Ovary (tissue), 9 donors: ENCODE data around the gene OAS3. TPM values are rescaled to one million over a fixed set of nuclear protein-coding genes. Genes with fewer than 3 reads are reported as not detected.

Experiments
- DNase-seq, 5 donors: peaks; one replicate each; pipeline ENCODE4 v3.0.0-alpha.2; 2019 to 2020
- H3K27ac ChIP-seq, 2 donors: fragments of 200-600 bp; one replicate each; pipeline versions ENCODE4 v1.5.1 to v1.8.0; 2019 to 2022
- H3K27me3 ChIP-seq: fragments of 200-600 bp; one replicate; pipeline ENCODE4 v1.8.0; 2022
- H3K36me3 ChIP-seq: fragments of 200-600 bp; sonication (generic); one replicate; pipeline ENCODE4 v1.5.1; 2019
- H3K4me1 ChIP-seq: one replicate; pipeline ENCODE4 v1.8.1; 2013; ENCODE audit warnings: mild to moderate bottlenecking, moderate library complexity; ENCODE audit not compliant: insufficient read depth
- H3K4me3 ChIP-seq: fragments of 200-600 bp; sonication (generic); one replicate; pipeline ENCODE4 v1.5.1; 2017
- H3K9me3 ChIP-seq, 2 donors: fragments of 200-600 bp in 1 of 2; sonication (generic) in 1 of 2; one replicate each; pipeline versions ENCODE4 v1.5.1 to v1.8.1; 2013 to 2019; ENCODE audit warnings: mild to moderate bottlenecking in 1 of 2, moderate library complexity in 1 of 2
- EP300 ChIP-seq: sonication (generic); formaldehyde crosslinking; IDR thresholded peaks from one replicate; pipeline ENCODE4 v1.6.1; 2017; ENCODE audit warnings: antibody characterized with exemption
- POLR2A ChIP-seq: fragments of 450-650 bp; IDR thresholded peaks from one replicate; pipeline ENCODE4 v1.6.1; 2017; ENCODE audit warnings: antibody characterized with exemption, mild to moderate bottlenecking, moderate library complexity
- WGBS, 3 donors: extraction: QIAGEN DNeasy Blood & Tissue Kit in 1 of 3; methylation state at CpG; one replicate each; pipeline versions ENCODE4 v1.1.5 to v1.1.7; 2013 to 2017; 5-methylcytosine and 5-hydroxymethylcytosine counted together
- intact Hi-C, 4 donors: fragments of 100-400 bp; cut with DNase I; formaldehyde crosslinking; loops; one replicate each; pipeline versions ENCODE4 v1.11.0 to v1.15.1; 2022 to 2023
- polyA plus RNA-seq, 2 donors: library from polyadenylated mRNA; stranded (reverse); fragments of 200-250 nt in 1 of 2; fragments of 350-450 nt in 1 of 2; fragmentation: Illumina TruSeq in 1 of 2; extraction: RNeasy Lipid Tissue Mini Kit (QIAGEN cat#74804) in 1 of 2; gene quantifications; one replicate each; pipeline ENCODE4 v1.2.3, GENCODE V29; 2013 to 2014
- total RNA-seq, 7 donors: library from RNA; depleted of rRNA in 2 of 7; stranded (reverse); fragments of >200 nt in 2 of 7; fragmentation: NEBNext Ultra II Directional in 3 of 7; extraction: Animal tissue kit (Norgen Biotek cat#: 25700) in 3 of 7; gene quantifications; one replicate each; pipeline versions ENCODE4 v1.1.0 to v1.2.4, GENCODE V29; 2016 to 2023
- TF ChIP-seq, protein P1 (sequence below), 3 donors: fragments of 450-650 bp in 2 of 3; fragments of 200-600 bp in 1 of 3; IDR thresholded peaks; one replicate each; pipeline versions ENCODE4 v1.5.1 to v1.8.0; 2016 to 2022; ENCODE audit warnings: antibody characterized with exemption in 3 of 3, mild to moderate bottlenecking in 1 of 3
- donor health status: DM: no; HTN: no; CAD: no; lungs with moderate emphysema.
- donor health status: DM: no; HTN: no; CAD: no.
- donor health status: Bipolar disorder and iron deficiency.
- donor health status: DM: yes; HTN: yes; CAD: no.
- donor health status: DM: no; HTN: no; CAD: no.
- donor health status: DM: yes; HTN: yes; CAD: no.

Gene OAS3
- total and polyA plus RNA-seq, 9 donors, result 2.3 to 26.2 (median 7.9) TPM

DNA sequence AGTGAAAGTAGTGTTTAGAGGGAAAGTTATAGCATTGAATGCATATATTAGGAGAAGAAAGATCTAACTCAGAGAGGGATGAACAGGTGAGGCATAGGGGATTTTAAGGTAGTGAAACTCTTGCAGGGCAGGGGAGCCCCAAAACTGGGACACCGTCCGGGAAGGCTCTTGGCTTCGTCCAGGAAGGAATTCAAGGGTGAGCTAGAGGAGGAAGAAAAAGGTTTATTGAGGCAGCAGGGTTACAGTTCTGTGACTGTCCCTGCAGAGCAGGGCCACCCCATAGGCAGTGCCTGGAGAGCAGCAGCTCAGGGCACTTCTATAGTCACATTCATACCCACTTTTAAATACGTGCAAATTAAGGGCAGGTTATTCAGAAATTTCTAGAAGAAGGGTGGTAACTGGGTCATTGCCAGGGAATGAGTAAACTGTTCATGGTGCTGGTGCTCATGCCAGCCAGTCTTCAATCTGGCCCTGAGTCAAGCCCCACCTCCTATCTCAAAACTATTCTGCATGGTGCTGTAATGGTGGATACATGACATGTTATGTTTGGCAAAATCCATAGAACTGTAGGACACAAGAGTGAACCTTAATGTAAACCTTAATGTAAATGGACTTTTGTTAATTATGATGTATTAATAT, 32.7 kb upstream of the OAS3 start:
- no peaks in the 10 kb centered on the region for H3K36me3 ChIP-seq
- H3K9me3 ChIP-seq, result no peaks in the 10 kb centered on the region
- no peak for TF ChIP-seq EP300
- TF ChIP-seq, protein P1, sequence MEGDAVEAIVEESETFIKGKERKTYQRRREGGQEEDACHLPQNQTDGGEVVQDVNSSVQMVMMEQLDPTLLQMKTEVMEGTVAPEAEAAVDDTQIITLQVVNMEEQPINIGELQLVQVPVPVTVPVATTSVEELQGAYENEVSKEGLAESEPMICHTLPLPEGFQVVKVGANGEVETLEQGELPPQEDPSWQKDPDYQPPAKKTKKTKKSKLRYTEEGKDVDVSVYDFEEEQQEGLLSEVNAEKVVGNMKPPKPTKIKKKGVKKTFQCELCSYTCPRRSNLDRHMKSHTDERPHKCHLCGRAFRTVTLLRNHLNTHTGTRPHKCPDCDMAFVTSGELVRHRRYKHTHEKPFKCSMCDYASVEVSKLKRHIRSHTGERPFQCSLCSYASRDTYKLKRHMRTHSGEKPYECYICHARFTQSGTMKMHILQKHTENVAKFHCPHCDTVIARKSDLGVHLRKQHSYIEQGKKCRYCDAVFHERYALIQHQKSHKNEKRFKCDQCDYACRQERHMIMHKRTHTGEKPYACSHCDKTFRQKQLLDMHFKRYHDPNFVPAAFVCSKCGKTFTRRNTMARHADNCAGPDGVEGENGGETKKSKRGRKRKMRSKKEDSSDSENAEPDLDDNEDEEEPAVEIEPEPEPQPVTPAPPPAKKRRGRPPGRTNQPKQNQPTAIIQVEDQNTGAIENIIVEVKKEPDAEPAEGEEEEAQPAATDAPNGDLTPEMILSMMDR (IDR thresholded peaks at IDR 0.05), result no peak
- TF ChIP-seq POLR2A, result no peak
- intact Hi-C loops, result no loop called here
- DNase-seq, result no peak
- WGBS, 3 donors, result 89 to 91% (median 90%) methylated on average over 4 of the region's 4 CpGs
- peaks cover 4% of the 10 kb centered on the region for H3K4me1 ChIP-seq
- no peak overlapping the region for H3K27ac ChIP-seq
- H3K27me3 ChIP-seq, result no peaks in the 10 kb centered on the region
- no peak overlapping the region for H3K4me3 ChIP-seq

DNA sequence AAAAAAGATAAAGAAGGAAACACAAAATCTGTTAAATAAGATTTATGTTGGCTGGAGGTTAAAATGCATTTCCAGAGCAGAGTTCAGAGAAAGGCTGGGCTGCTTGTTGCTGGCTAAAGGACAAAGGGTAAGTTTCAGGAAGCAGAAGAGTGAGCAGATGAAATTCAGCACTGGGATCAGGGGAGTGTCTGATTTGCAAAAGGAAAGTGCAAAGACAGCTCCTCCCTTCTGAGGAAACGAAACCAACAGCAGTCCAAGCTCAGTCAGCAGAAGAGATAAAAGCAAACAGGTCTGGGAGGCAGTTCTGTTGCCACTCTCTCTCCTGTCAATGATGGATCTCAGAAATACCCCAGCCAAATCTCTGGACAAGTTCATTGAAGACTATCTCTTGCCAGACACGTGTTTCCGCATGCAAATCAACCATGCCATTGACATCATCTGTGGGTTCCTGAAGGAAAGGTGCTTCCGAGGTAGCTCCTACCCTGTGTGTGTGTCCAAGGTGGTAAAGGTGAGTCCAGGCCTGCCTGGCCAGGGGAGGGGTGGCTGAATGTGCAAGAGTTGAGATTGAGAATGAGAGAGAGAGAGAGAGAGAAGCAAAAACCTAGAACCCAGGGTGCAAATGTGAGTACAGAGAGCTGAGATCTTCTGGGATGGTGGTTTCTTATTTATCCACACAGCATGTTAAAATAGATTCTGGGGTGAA, 31.4 kb upstream of the OAS3 start, which contains the start of gene OAS1:
Gene OAS1, plus strand, starts transcription at position 251 of the 703 bp plus-strand sequence. Its CDS starts 78 bp downstream, at position 329.
- DNase-seq, result peak in 1 of 5 donors; percentile 20
- H3K4me1 ChIP-seq, result peaks cover 4% of the 10 kb centered on the region
- H3K27ac ChIP-seq, result peak within 1 kb of the TSS in 1 of 2 donors; percentile 19
- no peaks in the 10 kb centered on the region for H3K36me3 ChIP-seq
- no peaks in the 10 kb centered on the region for H3K27me3 ChIP-seq
- peaks cover 0 to under 1% of the 10 kb centered on the region in 2 donors for H3K9me3 ChIP-seq
- 0 to 2% (median 2%) methylated on average over 4 of the region's 4 CpGs for WGBS, 3 donors
- intact Hi-C loops, result no loop called here
- no peak for TF ChIP-seq POLR2A
- no peak for TF ChIP-seq EP300
- TF ChIP-seq, protein P1 (IDR thresholded peaks at IDR 0.05), result no peak
- H3K4me3 ChIP-seq, result peak within 1 kb of the TSS; percentile 37

DNA sequence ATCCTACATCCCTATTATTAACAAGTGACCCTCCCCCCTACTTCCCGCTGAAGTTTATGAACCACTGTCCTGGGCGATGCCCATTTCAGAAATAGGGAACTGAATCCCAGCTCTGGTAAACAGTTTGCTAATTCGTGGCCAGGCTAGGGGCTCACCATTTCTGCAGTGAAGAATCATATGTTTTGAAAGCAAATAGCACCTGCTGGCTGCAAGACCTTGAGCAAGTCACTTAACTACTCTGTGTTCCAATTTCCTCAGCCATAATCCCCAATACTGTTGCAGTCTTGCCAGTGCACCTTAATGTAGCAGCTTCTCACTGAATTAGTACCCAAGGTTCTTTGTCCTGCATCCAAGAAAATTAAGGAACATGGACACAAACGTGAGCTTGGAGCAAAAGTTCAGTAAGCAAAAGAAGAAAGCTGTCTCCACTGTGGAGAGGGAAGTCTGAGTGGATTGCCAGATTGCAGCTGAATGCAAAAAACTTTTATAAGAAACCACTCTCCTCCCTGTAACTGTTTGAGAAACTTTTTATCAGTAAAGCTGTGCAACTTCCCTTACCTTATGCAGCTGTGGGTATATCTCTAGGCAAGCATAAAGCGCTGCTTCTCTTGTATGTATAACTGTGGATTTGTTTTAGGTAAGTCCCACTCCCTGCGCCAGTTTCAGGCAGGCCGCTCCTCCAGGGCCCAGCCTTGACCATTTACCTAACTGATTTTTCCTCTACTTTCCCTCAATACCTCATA, 30.7 kb upstream of the OAS3 start:
- Histone ChIP-seq H3K27ac (no peak overlapping the region), H3K9me3 (peaks cover 0 to 4% of the 10 kb centered on the region in 2 donors), H3K27me3 (no peaks in the 10 kb centered on the region), H3K4me1 (peaks cover 4% of the 10 kb centered on the region), H3K36me3 (no peaks in the 10 kb centered on the region), H3K4me3 (peak overlapping the region; percentile 15)
- TF ChIP-seq, protein P1 (IDR thresholded peaks at IDR 0.05), result no peak
- TF ChIP-seq EP300 (no peak), POLR2A (no peak)
- DNase-seq, result no peak
- intact Hi-C loops, result no loop called here
- 63 to 68% (median 67%) methylated on average over 7 of the region's 7 CpGs for WGBS, 3 donors

DNA sequence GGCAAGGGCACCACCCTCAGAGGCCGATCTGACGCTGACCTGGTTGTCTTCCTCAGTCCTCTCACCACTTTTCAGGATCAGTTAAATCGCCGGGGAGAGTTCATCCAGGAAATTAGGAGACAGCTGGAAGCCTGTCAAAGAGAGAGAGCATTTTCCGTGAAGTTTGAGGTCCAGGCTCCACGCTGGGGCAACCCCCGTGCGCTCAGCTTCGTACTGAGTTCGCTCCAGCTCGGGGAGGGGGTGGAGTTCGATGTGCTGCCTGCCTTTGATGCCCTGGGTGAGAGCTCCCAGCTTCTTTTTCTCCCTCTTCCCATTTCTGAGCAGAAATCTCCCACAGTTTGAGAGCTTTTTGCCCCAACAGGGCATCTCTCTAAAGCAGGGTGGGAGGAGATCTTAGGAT, 29.7 kb upstream of the OAS3 start:
- peaks cover 4% of the 10 kb centered on the region for H3K4me1 ChIP-seq
- intact Hi-C loops, result no loop called here
- H3K27ac ChIP-seq, result no peak overlapping the region
- DNase-seq, result no peak
- no peaks in the 10 kb centered on the region for H3K36me3 ChIP-seq
- WGBS, 3 donors, result 71 to 85% (median 82%) methylated on average over 12 of the region's 12 CpGs
- H3K4me3 ChIP-seq, result no peak overlapping the region
- H3K27me3 ChIP-seq, result no peaks in the 10 kb centered on the region
- TF ChIP-seq, protein P1 (IDR thresholded peaks at IDR 0.05), result no peak
- TF ChIP-seq EP300, result no peak
- peaks cover 0 to 4% of the 10 kb centered on the region in 2 donors for H3K9me3 ChIP-seq
